HEK293 (cell line): ENCODE results near the gene EYA3.
A peak's percentile ranks its signal among the peaks of the same experiment; 100 is the strongest.

ENCODE experiments used
- CTCF ChIA-PET: fragments of 350-600 bp; formaldehyde crosslinking; extraction: SDS; loops from one replicate; lab custom pipeline; 2021; ENCODE audit warnings: antibody characterized with exemption; lab: Yijun Ruan, JAX
- POLR2A ChIA-PET: fragments of 300-600 bp; formaldehyde crosslinking; extraction: SDS; loops from one replicate; lab custom pipeline; 2020; ENCODE audit warnings: antibody characterized with exemption, inconsistent platforms; lab: Yijun Ruan, JAX
- H3K27ac ChIP-seq: fragments of 200-500 bp; sonication (Bioruptor generic); 2 replicates; pipeline ENCODE4 v1.5.1; 2014; ENCODE audit warnings: low read depth, low read length, control low read depth, inconsistent platforms; ENCODE audit errors: extremely low read depth
- H3K36me3 ChIP-seq, 2 experiments: fragments of 200-500 bp in 1 of 2; sonication (Bioruptor generic) in 1 of 2; 1 replicate in 1 of 2; 2 replicates in 1 of 2; pipeline ENCODE4 v1.5.1; 2014 to 2017; ENCODE audit warnings: inconsistent platforms in 2 of 2, low read length in 2 of 2; ENCODE audit not compliant: control insufficient read depth in 2 of 2, insufficient read depth in 1 of 2
- H3K4me1 ChIP-seq: fragments of 200-500 bp; sonication (Bioruptor generic); 2 replicates; pipeline ENCODE4 v1.5.1; 2014; ENCODE audit warnings: mild to moderate bottlenecking, low read length, inconsistent platforms; ENCODE audit not compliant: control insufficient read depth, insufficient read depth
- H3K4me3 ChIP-seq: 2 replicates; pipeline ENCODE4 v1.5.1; 2011; ENCODE audit warnings: low read depth, mild to moderate bottlenecking, control low read depth, low read length, moderate library complexity
- H3K9me3 ChIP-seq: fragments of 200-500 bp; sonication (Bioruptor generic); 2 replicates; pipeline ENCODE4 v1.5.1; 2014; ENCODE audit warnings: low read depth, low read length, inconsistent platforms; ENCODE audit not compliant: control insufficient read depth, insufficient read depth
- IKZF3 ChIP-seq: fragments of 450-650 bp; IDR thresholded peaks from 2 replicates; pipeline ENCODE4 v1.5.0; 2018; ENCODE audit warnings: missing biosample characterization, mild to moderate bottlenecking, missing genetic modification characterization, moderate library complexity
- KLF10 ChIP-seq: fragments of 450-650 bp; IDR thresholded peaks from 2 replicates; pipeline ENCODE4 v1.5.1; 2018; ENCODE audit warnings: missing biosample characterization, mild to moderate bottlenecking, missing genetic modification characterization
- PRDM1 ChIP-seq: fragments of 450-650 bp; formaldehyde crosslinking; IDR thresholded peaks from 2 replicates; pipeline ENCODE4; 2016; ENCODE audit warnings: missing biosample characterization, missing genetic modification characterization
- ZFP69B ChIP-seq: fragments of 450-650 bp; formaldehyde crosslinking; IDR thresholded peaks from 2 replicates; pipeline ENCODE4 v1.5.1; 2016; ENCODE audit warnings: missing biosample characterization, missing genetic modification characterization
- ZNF138 ChIP-seq: fragments of 450-650 bp; formaldehyde crosslinking; IDR thresholded peaks from 2 replicates; pipeline ENCODE4 v1.5.1; 2016; ENCODE audit warnings: missing biosample characterization, missing genetic modification characterization, borderline replicate concordance
- ZNF184 ChIP-seq: fragments of 450-650 bp; IDR thresholded peaks from 2 replicates; pipeline ENCODE4 v1.5.1; 2018; ENCODE audit warnings: missing biosample characterization, mild to moderate bottlenecking, missing genetic modification characterization
- ZNF223 ChIP-seq: fragments of 450-650 bp; formaldehyde crosslinking; IDR thresholded peaks from 2 replicates; pipeline ENCODE4 v1.5.1; 2016; ENCODE audit warnings: missing biosample characterization, missing genetic modification characterization
- ZNF239 ChIP-seq: fragments of 450-650 bp; formaldehyde crosslinking; IDR thresholded peaks from 2 replicates; pipeline ENCODE4 v1.5.1; 2016; ENCODE audit warnings: missing biosample characterization, missing genetic modification characterization
- ZNF449 ChIP-seq: fragments of 450-650 bp; formaldehyde crosslinking; IDR thresholded peaks from 2 replicates; pipeline ENCODE4 v1.5.1; 2017; ENCODE audit warnings: missing biosample characterization, mild to moderate bottlenecking, missing genetic modification characterization, moderate library complexity
- ZNF514 ChIP-seq: fragments of 450-650 bp; formaldehyde crosslinking; IDR thresholded peaks from 2 replicates; pipeline ENCODE4 v1.5.1; 2016; ENCODE audit warnings: missing biosample characterization, missing genetic modification characterization
- ZNF571 ChIP-seq: fragments of 450-650 bp; formaldehyde crosslinking; IDR thresholded peaks from 2 replicates; pipeline ENCODE4 v1.5.0; 2017; ENCODE audit warnings: missing biosample characterization, missing genetic modification characterization
- ZNF585B ChIP-seq: fragments of 450-650 bp; formaldehyde crosslinking; IDR thresholded peaks from 2 replicates; pipeline ENCODE4 v1.5.1; 2016; ENCODE audit warnings: missing biosample characterization, missing genetic modification characterization
- ZNF621 ChIP-seq: fragments of 450-650 bp; formaldehyde crosslinking; IDR thresholded peaks from 2 replicates; pipeline ENCODE4 v1.5.1; 2017; ENCODE audit warnings: missing biosample characterization, missing genetic modification characterization
- TF ChIP-seq, protein P1 (sequence below): fragments of 450-650 bp; formaldehyde crosslinking; IDR thresholded peaks from 2 replicates; pipeline ENCODE4; 2016; ENCODE audit warnings: missing biosample characterization, missing genetic modification characterization
- TF ChIP-seq, protein P2 (sequence below): fragments of 450-650 bp; formaldehyde crosslinking; IDR thresholded peaks from 2 replicates; pipeline ENCODE4 v1.5.1; 2016; ENCODE audit warnings: missing biosample characterization, missing genetic modification characterization

Gene EYA3

GRCh38 chr1:28112388-28113241 lies 24.2 kb upstream of the EYA3 start (continued):
- no peak for TF ChIP-seq ZNF138 (tag by site-specific recombination)
- TF ChIP-seq, all 188 proteins: peak for 2

- ChIA-PET POLR2A (interaction anchor here (0.6 kb wide), 2 partner anchors 168 to 1595 kb away, joined by 3 to 6 read pairs; no protein-coding TSS in a partner anchor), CTCF (interaction anchor here (0.6 to 3.7 kb wide), 2 partner anchors 20 to 502 kb away, joined by 4 to 22 read pairs; no protein-coding TSS in a partner anchor)
- Histone ChIP-seq H3K4me1 (no peaks in the 10 kb centered on the region), H3K4me3 (no peak overlapping the region), H3K27ac (no peak overlapping the region), H3K9me3 (no peaks in the 10 kb centered on the region), H3K36me3 (no peaks in the 10 kb centered on the region)
- TF ChIP-seq KLF10 (tag by site-specific recombination) (no peak), PRDM1 (0 out of 2 replicates have a peak, but pooled peaks have one; percentile 19), ZNF514 (tag by site-specific recombination) (no peak), ZNF223 (tag by site-specific recombination) (no peak), ZNF621 (tag by site-specific recombination) (no peak), ZNF585B (tag by site-specific recombination) (no peak)
Observed at GRCh38 chr1:28111157-28111556, 22.7 kb upstream of the EYA3 start.

- H3K27ac ChIP-seq, result no peak overlapping the region
- H3K4me3 ChIP-seq, result no peak overlapping the region
- H3K9me3 ChIP-seq, result no peaks in the 10 kb centered on the region
- no peaks in the 10 kb centered on the region for H3K4me1 ChIP-seq
- TF ChIP-seq, protein P1, sequence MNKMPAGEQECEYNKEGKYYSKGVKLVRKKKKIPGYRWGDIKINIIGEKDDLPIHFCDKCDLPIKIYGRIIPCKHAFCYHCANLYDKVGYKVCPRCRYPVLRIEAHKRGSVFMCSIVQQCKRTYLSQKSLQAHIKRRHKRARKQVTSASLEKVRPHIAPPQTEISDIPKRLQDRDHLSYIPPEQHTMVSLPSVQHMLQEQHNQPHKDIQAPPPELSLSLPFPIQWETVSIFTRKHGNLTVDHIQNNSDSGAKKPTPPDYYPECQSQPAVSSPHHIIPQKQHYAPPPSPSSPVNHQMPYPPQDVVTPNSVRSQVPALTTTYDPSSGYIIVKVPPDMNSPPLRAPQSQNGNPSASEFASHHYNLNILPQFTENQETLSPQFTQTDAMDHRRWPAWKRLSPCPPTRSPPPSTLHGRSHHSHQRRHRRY (tag by site-specific recombination), result no peak
- TF ChIP-seq ZFP69B (no peak), ZNF184 (tag by site-specific recombination) (no peak), IKZF3 (tag by site-specific recombination) (no peak), ZNF449 (tag by site-specific recombination) (no peak), ZNF239 (no peak), ZNF571 (tag by site-specific recombination) (no peak)
- H3K36me3 ChIP-seq, result no peaks in the 10 kb centered on the region
- ChIA-PET POLR2A (interaction anchor here (0.6 kb wide), 2 partner anchors 167 to 1595 kb away, joined by 3 to 6 read pairs; no protein-coding TSS in a partner anchor), CTCF (interaction anchor here (0.6 to 3.7 kb wide), 3 partner anchors 12 to 86 kb away, joined by 5 to 22 read pairs (median 7); no protein-coding TSS in a partner anchor)
Observed at GRCh38 chr1:28110555-28110954, 22.1 kb upstream of the EYA3 start.

- no peaks in the 10 kb centered on the region for H3K36me3 ChIP-seq
- TF ChIP-seq, protein P2, sequence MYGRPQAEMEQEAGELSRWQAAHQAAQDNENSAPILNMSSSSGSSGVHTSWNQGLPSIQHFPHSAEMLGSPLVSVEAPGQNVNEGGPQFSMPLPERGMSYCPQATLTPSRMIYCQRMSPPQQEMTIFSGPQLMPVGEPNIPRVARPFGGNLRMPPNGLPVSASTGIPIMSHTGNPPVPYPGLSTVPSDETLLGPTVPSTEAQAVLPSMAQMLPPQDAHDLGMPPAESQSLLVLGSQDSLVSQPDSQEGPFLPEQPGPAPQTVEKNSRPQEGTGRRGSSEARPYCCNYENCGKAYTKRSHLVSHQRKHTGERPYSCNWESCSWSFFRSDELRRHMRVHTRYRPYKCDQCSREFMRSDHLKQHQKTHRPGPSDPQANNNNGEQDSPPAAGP (tag by site-specific recombination), result no peak
- TF ChIP-seq, all 188 proteins: peak for 0
- no peak overlapping the region for H3K4me3 ChIP-seq
- H3K27ac ChIP-seq, result no peak overlapping the region
- H3K9me3 ChIP-seq, result no peaks in the 10 kb centered on the region
- POLR2A ChIA-PET, result no interaction called here
- H3K4me1 ChIP-seq, result no peaks in the 10 kb centered on the region
- CTCF ChIA-PET, result interaction anchor here (0.6 to 1.1 kb wide), 5 partner anchors 16 to 127 kb away, joined by 3 to 7 read pairs (median 4); no protein-coding TSS in a partner anchor
Observed at GRCh38 chr1:28109639-28110038, 21.2 kb upstream of the EYA3 start.
